Colonic mucosa (tissue), 4 donors: ENCODE measurements around the gene CCDC157. TPM values are rescaled to one million over a fixed set of nuclear protein-coding genes. Genes with fewer than 3 reads are reported as not detected.

ENCODE experiments used
- DNase-seq: peaks from one replicate; pipeline ENCODE4 v3.0.0-alpha.2; 2020
- H3K27ac ChIP-seq: fragments of 200-600 bp; one replicate; pipeline ENCODE4 v1.8.0; 2021
- H3K27me3 ChIP-seq: fragments of 200-600 bp; one replicate; pipeline ENCODE4 v1.8.0; 2021
- H3K36me3 ChIP-seq: fragments of 200-600 bp; one replicate; pipeline ENCODE4 v1.8.0; 2021
- H3K4me1 ChIP-seq: fragments of 200-600 bp; one replicate; pipeline ENCODE4 v1.8.0; 2021; ENCODE audit warnings: mild to moderate bottlenecking
- H3K4me3 ChIP-seq: fragments of 200-600 bp; one replicate; pipeline ENCODE4 v1.8.0; 2021
- H3K9ac ChIP-seq, 2 donors: one replicate each; pipeline ENCODE4 v1.7.0; 2013; ENCODE audit warnings: control low read depth in 2 of 2, low read depth in 2 of 2, low read length in 2 of 2
- H3K9me3 ChIP-seq: fragments of 200-600 bp; one replicate; pipeline ENCODE4 v1.8.0; 2021
- CTCF ChIP-seq: fragments of 200-600 bp; IDR thresholded peaks from one replicate; pipeline ENCODE4 v1.8.0; 2022; ENCODE audit warnings: antibody characterized with exemption, mild to moderate bottlenecking
- intact Hi-C: fragments of 100-400 bp; cut with DNase I; formaldehyde crosslinking; loops from one replicate; pipeline ENCODE4 v1.14.1; 2022
- total RNA-seq, 2 donors: library from RNA; stranded (reverse); fragmentation: NEBNext Ultra II Directional in 1 of 2; extraction: Animal tissue kit (Norgen Biotek cat#: 25700) in 1 of 2; gene quantifications; one replicate each; pipeline ENCODE4 v1.2.1, GENCODE V29; 2021
- donor health status: healthy.
- donor health status: DM: no; HTN: no; CAD: no.
- donor health status: DM: no; HTN: no; CAD: no.

Gene CCDC157
- total RNA-seq, 2 donors from 2014 or later, result 1.1 to 1.6 TPM

GRCh38 chr22:30371321-30371720 is 14.5 kb downstream of the CCDC157 start:
- Histone ChIP-seq H3K4me1 (no peaks in the 10 kb centered on the region), H3K9me3 (no peaks in the 10 kb centered on the region), H3K27ac (no peak overlapping the region), H3K9ac (no peak overlapping the region), H3K36me3 (no peaks in the 10 kb centered on the region), H3K27me3 (no peaks in the 10 kb centered on the region), H3K4me3 (no peak overlapping the region)
- intact Hi-C loops, result no loop called here
- no peak for TF ChIP-seq CTCF
- DNase-seq, result no peak

GRCh38 chr22:30371981-30372380 is 15.2 kb downstream of the CCDC157 start:
- Histone ChIP-seq H3K27ac (no peak overlapping the region), H3K4me3 (no peak overlapping the region), H3K9ac (no peak overlapping the region), H3K4me1 (no peaks in the 10 kb centered on the region), H3K27me3 (no peaks in the 10 kb centered on the region), H3K36me3 (no peaks in the 10 kb centered on the region), H3K9me3 (no peaks in the 10 kb centered on the region)
- intact Hi-C loops, result no loop called here
- TF ChIP-seq CTCF, result no peak
- DNase-seq, result no peak

GRCh38 chr22:30372915-30373314 is 16.1 kb downstream of the CCDC157 start:
- no peak for TF ChIP-seq CTCF
- intact Hi-C loops, result no loop called here
- Histone ChIP-seq H3K27me3 (no peaks in the 10 kb centered on the region), H3K4me3 (no peak overlapping the region), H3K4me1 (no peaks in the 10 kb centered on the region), H3K9ac (no peak overlapping the region), H3K36me3 (no peaks in the 10 kb centered on the region), H3K27ac (no peak overlapping the region), H3K9me3 (no peaks in the 10 kb centered on the region)
- DNase-seq, result no peak

- no peak for TF ChIP-seq CTCF
- Histone ChIP-seq H3K4me1 (no peaks in the 10 kb centered on the region), H3K9me3 (no peaks in the 10 kb centered on the region), H3K27ac (no peak overlapping the region), H3K4me3 (no peak overlapping the region), H3K9ac (no peak overlapping the region), H3K36me3 (no peaks in the 10 kb centered on the region), H3K27me3 (no peaks in the 10 kb centered on the region)
- intact Hi-C loops, result no loop called here
- DNase-seq, result no peak
Measured at GRCh38 chr22:30373331-30374325, 16.8 kb downstream of the CCDC157 start.

- no peak overlapping the region for H3K9ac ChIP-seq
- TF ChIP-seq CTCF, result no peak
- H3K36me3 ChIP-seq, result no peaks in the 10 kb centered on the region
- no peaks in the 10 kb centered on the region for H3K9me3 ChIP-seq
- no peak overlapping the region for H3K4me3 ChIP-seq
- no peaks in the 10 kb centered on the region for H3K4me1 ChIP-seq
- H3K27ac ChIP-seq, result no peak overlapping the region
- no peak for DNase-seq
- H3K27me3 ChIP-seq, result no peaks in the 10 kb centered on the region
- intact Hi-C loops, result no loop called here
Measured at GRCh38 chr22:30375312-30375849, 18.6 kb downstream of the CCDC157 start.
